Neural cell (in vitro differentiated cells): ENCODE measurements around the gene CAMKMT. TPM values are rescaled to one million over a fixed set of nuclear protein-coding genes. Genes with fewer than 3 reads are reported as not detected.

Experiments
- H2AFZ ChIP-seq: fragments of 200-600, 300-800 bp; sonication (generic), shearing (Covaris generic); 2 replicates; pipeline ENCODE4 v1.6.0; 2014; ENCODE audit warnings: low read depth, mild to moderate bottlenecking, antibody characterized with exemption, low read length, moderate library complexity
- H3F3A ChIP-seq: fragments of 200-600 bp; shearing (Covaris generic); 2 replicates; pipeline ENCODE4 v1.6.1; 2016; ENCODE audit warnings: mild to moderate bottlenecking, moderate library complexity, mixed read lengths, antibody characterized with exemption, low read length; ENCODE audit not compliant: insufficient read depth, poor library complexity, severe bottlenecking
- H3K27ac ChIP-seq: fragments of 200-600, 300-800 bp; sonication (generic), shearing (Covaris generic); 2 replicates; pipeline ENCODE4 v1.5.1; 2014; ENCODE audit warnings: mild to moderate bottlenecking, low read length, moderate library complexity
- H3K27me3 ChIP-seq: fragments of 300-800, 200-600 bp; sonication (generic), shearing (Covaris generic); 2 replicates; pipeline ENCODE4 v1.6.0; 2014; ENCODE audit warnings: mild to moderate bottlenecking, low read depth, low read length, moderate library complexity; ENCODE audit not compliant: insufficient read depth
- H3K36me3 ChIP-seq: fragments of 300-800, 200-600 bp; sonication (generic), shearing (Covaris generic); 2 replicates; pipeline ENCODE4 v1.5.1; 2014; ENCODE audit warnings: mild to moderate bottlenecking, antibody characterized with exemption, low read length, moderate library complexity; ENCODE audit not compliant: insufficient read depth
- H3K4me2 ChIP-seq: fragments of 300-800, 200-600 bp; sonication (generic), shearing (Covaris generic); 2 replicates; pipeline ENCODE4 v1.6.0; 2014; ENCODE audit warnings: mild to moderate bottlenecking, low read length
- H3K4me3 ChIP-seq: fragments of 300-800, 200-600 bp; sonication (generic), shearing (Covaris generic); 2 replicates; pipeline ENCODE4 v1.5.1; 2014; ENCODE audit warnings: mild to moderate bottlenecking, low read length, moderate library complexity
- H3K79me2 ChIP-seq: fragments of 200-600 bp; shearing (Covaris generic); replicated peaks from 2 replicates; pipeline ENCODE4 v1.6.0; 2014; ENCODE audit warnings: mild to moderate bottlenecking, low read length, moderate library complexity; ENCODE audit not compliant: insufficient read depth
- H3K9ac ChIP-seq: fragments of 300-800, 200-600 bp; sonication (generic), shearing (Covaris generic); 2 replicates; pipeline ENCODE4 v1.6.1; 2016; ENCODE audit warnings: mild to moderate bottlenecking, low read length, mixed read lengths
- H3K9me2 ChIP-seq: fragments of 200-600 bp; shearing (Covaris generic); 2 replicates; pipeline ENCODE4 v1.6.1; 2016; ENCODE audit warnings: mild to moderate bottlenecking, low read length, mixed read lengths; ENCODE audit not compliant: insufficient read depth
- H3K9me3 ChIP-seq: fragments of 200-600, 300-800 bp; sonication (generic), shearing (Covaris generic); 2 replicates; pipeline ENCODE4 v1.6.1; 2016; ENCODE audit warnings: mild to moderate bottlenecking, mixed run types, low read length, moderate library complexity, mixed read lengths
- H4K20me1 ChIP-seq: fragments of 200-600 bp; shearing (Covaris generic); 2 replicates; pipeline ENCODE4 v1.6.1; 2016; ENCODE audit warnings: mild to moderate bottlenecking, mixed run types; ENCODE audit not compliant: insufficient read depth
- EP300 ChIP-seq: fragments of 450-650 bp; conservative IDR thresholded peaks from 2 replicates; pipeline ENCODE4 v1.6.1; 2014; ENCODE audit warnings: antibody characterized with exemption, mild to moderate bottlenecking, moderate library complexity; ENCODE audit not compliant: poor library complexity, severe bottlenecking
- EZH2 ChIP-seq: fragments of 200-600, 300-800 bp; shearing (Covaris generic), sonication (generic); IDR thresholded peaks from 2 replicates; pipeline ENCODE4 v1.6.1; 2014; ENCODE audit warnings: antibody characterized with exemption, low read length, borderline replicate concordance, mild to moderate bottlenecking; ENCODE audit not compliant: insufficient read depth, poor library complexity, severe bottlenecking
- MXI1 ChIP-seq: fragments of 450-650 bp; conservative IDR thresholded peaks from 2 replicates; pipeline ENCODE4 v1.6.1; 2014; ENCODE audit warnings: antibody characterized with exemption, mild to moderate bottlenecking; ENCODE audit not compliant: poor library complexity, severe bottlenecking
- POLR2AphosphoS5 ChIP-seq: IDR thresholded peaks from 2 replicates; pipeline ENCODE4 v1.6.1; 2012
- RAD21 ChIP-seq: fragments of 450-650 bp; conservative IDR thresholded peaks from 2 replicates; pipeline ENCODE4 v1.6.1; 2014; ENCODE audit warnings: antibody characterized with exemption, mild to moderate bottlenecking, moderate library complexity
- SMC3 ChIP-seq: fragments of 450-650 bp; conservative IDR thresholded peaks from 2 replicates; pipeline ENCODE4 v1.6.1; 2014; ENCODE audit warnings: antibody characterized with exemption, mild to moderate bottlenecking, moderate library complexity; ENCODE audit not compliant: poor library complexity
- TAF1 ChIP-seq: IDR thresholded peaks from 2 replicates; pipeline ENCODE4 v1.6.1; 2012; ENCODE audit warnings: low read depth
- polyA plus RNA-seq: library from polyadenylated mRNA; depleted of rRNA; stranded (reverse); fragments of >200 nt; gene quantifications from 2 replicates; pipeline ENCODE4 v1.2.3, GENCODE V29; 2014
- TF ChIP-seq, protein P1 (sequence below): fragments of 450-650 bp; IDR thresholded peaks from 2 replicates; pipeline ENCODE4 v1.5.1; 2014; ENCODE audit warnings: antibody characterized with exemption, mild to moderate bottlenecking, moderate library complexity; ENCODE audit not compliant: poor library complexity, severe bottlenecking
- TF ChIP-seq, protein P2 (sequence below): IDR thresholded peaks from 2 replicates; pipeline ENCODE4 v1.6.1; 2012; ENCODE audit warnings: borderline replicate concordance

Gene CAMKMT
- polyA plus RNA-seq, 1 donor from 2014 or later: 5.1 TPM

DNA sequence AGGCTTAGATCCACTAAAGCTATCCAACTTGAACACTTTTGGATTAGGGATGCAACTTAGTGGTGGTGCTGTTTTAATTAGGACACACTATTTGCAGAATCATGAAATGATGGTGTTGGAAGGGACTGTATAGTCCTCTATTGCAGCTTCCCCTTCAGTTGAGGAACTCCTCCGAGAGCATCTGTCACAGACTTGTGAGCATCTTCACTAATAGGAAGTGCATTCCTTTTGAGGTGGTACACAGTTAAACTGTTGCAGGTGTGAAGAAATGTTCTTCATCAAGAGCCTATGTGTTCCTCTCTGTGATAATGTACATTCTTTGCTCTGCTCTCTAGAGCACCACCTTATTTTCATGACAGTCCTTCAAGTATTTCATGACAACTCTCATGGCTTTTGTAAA, 197.4 kb downstream of the CAMKMT start:
- Histone ChIP-seq H2AFZ (no peak overlapping the region), H3K9ac (no peak overlapping the region), H3F3A (no peaks in the 10 kb centered on the region), H4K20me1 (no peaks in the 10 kb centered on the region), H3K27me3 (no peaks in the 10 kb centered on the region), H3K9me2 (no peaks in the 10 kb centered on the region), H3K4me2 (no peak overlapping the region), H3K4me3 (no peak overlapping the region), H3K27ac (no peak overlapping the region), H3K9me3 (no peaks in the 10 kb centered on the region), H3K36me3 (no peaks in the 10 kb centered on the region), H3K79me2 (no peaks in the 10 kb centered on the region)
- no peak for TF ChIP-seq EP300

DNA sequence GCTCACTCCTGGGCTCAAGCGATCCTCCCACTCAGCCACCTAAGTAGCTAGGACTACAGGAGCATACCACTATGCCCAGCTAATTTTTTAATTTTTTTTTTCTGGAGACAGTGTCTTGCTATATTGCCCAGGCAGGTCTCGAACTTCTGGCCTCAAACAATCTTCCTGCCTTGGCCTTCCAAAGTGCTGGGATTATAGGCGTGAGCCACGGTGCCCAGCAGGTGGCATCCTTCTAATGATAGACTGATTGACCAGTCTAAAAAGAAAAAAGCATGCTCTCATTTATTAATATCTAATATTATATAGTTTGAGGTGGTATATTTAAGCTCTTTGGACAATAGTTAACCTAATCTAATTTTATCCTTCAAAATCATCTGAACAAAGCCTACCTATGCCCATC, 198.6 kb downstream of the CAMKMT start:
- Histone ChIP-seq H2AFZ (no peak overlapping the region), H3K36me3 (no peaks in the 10 kb centered on the region), H3K4me3 (no peak overlapping the region), H3K27me3 (no peaks in the 10 kb centered on the region), H3F3A (no peaks in the 10 kb centered on the region), H3K79me2 (no peaks in the 10 kb centered on the region), H4K20me1 (no peaks in the 10 kb centered on the region), H3K9ac (no peak overlapping the region), H3K27ac (no peak overlapping the region), H3K4me2 (no peak overlapping the region), H3K9me2 (no peaks in the 10 kb centered on the region), H3K9me3 (no peaks in the 10 kb centered on the region)
- TF ChIP-seq POLR2AphosphoS5: no peak
- TF ChIP-seq, protein P1, sequence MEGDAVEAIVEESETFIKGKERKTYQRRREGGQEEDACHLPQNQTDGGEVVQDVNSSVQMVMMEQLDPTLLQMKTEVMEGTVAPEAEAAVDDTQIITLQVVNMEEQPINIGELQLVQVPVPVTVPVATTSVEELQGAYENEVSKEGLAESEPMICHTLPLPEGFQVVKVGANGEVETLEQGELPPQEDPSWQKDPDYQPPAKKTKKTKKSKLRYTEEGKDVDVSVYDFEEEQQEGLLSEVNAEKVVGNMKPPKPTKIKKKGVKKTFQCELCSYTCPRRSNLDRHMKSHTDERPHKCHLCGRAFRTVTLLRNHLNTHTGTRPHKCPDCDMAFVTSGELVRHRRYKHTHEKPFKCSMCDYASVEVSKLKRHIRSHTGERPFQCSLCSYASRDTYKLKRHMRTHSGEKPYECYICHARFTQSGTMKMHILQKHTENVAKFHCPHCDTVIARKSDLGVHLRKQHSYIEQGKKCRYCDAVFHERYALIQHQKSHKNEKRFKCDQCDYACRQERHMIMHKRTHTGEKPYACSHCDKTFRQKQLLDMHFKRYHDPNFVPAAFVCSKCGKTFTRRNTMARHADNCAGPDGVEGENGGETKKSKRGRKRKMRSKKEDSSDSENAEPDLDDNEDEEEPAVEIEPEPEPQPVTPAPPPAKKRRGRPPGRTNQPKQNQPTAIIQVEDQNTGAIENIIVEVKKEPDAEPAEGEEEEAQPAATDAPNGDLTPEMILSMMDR: no peak

DNA sequence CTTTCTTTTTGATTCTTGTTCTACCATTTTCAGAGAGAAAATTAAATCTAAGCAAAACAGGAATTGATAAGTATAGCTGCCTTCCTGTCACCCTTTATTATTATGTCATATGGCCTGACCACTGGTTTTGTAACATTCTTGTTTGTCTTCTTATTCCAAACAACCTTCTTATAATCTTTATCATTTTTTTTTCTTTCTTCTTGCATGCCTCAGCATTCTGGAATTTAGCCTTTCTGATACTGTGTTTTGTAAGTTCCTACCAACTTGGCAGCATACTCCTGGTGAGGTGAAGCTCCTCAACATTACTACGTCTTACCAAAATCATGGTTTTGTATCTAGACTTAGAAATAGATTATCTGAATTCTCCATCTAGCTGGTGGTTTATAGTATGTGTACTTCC, 199.2 kb downstream of the CAMKMT start:
- Histone ChIP-seq H3K4me3 (no peak overlapping the region), H3K27ac (no peak overlapping the region), H3K9ac (no peak overlapping the region), H3K79me2 (no peaks in the 10 kb centered on the region), H3K9me2 (no peaks in the 10 kb centered on the region), H3K9me3 (no peaks in the 10 kb centered on the region), H3F3A (no peaks in the 10 kb centered on the region), H3K27me3 (no peaks in the 10 kb centered on the region), H2AFZ (no peak overlapping the region), H4K20me1 (no peaks in the 10 kb centered on the region), H3K4me2 (no peak overlapping the region), H3K36me3 (no peaks in the 10 kb centered on the region)
- TF ChIP-seq, protein P1: no peak
- TF ChIP-seq POLR2AphosphoS5 (no peak), RAD21 (no peak), MXI1 (no peak), TAF1 (no peak), EZH2 (no peak), SMC3 (no peak), EP300 (no peak)
- TF ChIP-seq, protein P2, sequence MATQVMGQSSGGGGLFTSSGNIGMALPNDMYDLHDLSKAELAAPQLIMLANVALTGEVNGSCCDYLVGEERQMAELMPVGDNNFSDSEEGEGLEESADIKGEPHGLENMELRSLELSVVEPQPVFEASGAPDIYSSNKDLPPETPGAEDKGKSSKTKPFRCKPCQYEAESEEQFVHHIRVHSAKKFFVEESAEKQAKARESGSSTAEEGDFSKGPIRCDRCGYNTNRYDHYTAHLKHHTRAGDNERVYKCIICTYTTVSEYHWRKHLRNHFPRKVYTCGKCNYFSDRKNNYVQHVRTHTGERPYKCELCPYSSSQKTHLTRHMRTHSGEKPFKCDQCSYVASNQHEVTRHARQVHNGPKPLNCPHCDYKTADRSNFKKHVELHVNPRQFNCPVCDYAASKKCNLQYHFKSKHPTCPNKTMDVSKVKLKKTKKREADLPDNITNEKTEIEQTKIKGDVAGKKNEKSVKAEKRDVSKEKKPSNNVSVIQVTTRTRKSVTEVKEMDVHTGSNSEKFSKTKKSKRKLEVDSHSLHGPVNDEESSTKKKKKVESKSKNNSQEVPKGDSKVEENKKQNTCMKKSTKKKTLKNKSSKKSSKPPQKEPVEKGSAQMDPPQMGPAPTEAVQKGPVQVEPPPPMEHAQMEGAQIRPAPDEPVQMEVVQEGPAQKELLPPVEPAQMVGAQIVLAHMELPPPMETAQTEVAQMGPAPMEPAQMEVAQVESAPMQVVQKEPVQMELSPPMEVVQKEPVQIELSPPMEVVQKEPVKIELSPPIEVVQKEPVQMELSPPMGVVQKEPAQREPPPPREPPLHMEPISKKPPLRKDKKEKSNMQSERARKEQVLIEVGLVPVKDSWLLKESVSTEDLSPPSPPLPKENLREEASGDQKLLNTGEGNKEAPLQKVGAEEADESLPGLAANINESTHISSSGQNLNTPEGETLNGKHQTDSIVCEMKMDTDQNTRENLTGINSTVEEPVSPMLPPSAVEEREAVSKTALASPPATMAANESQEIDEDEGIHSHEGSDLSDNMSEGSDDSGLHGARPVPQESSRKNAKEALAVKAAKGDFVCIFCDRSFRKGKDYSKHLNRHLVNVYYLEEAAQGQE: no peak
